ENCODE data around the gene NLK. TPM values are rescaled to one million over a fixed set of nuclear protein-coding genes. Genes with fewer than 3 reads are reported as not detected.
"Not testable (repeated sequence)": the region's sequence is repeated elsewhere in the genome, so short reads cannot be mapped to it uniquely, and the experiment has no call there.

NLK gene
- total RNA-seq, 2 experiments from 2014 or later = 13.1 to 16.1 TPM

GRCh38 chr17:28020515-28020914 lies 22.0 kb upstream of the NLK start:
- H3K4me3 Mint-ChIP-seq = no peak overlapping the region
- ATAC-seq = no peak
- DNase-seq = no peak
- H3K4me1 Mint-ChIP-seq = no peaks in the 10 kb centered on the region
- H3K36me3 Mint-ChIP-seq = no peaks in the 10 kb centered on the region
- no peaks in the 10 kb centered on the region for H3K9me3 Mint-ChIP-seq (ENCODE audit: low read depth)
- no peak overlapping the region for H3K27ac Mint-ChIP-seq
- peaks cover 24% of the 10 kb centered on the region for H3K27me3 Mint-ChIP-seq
- CTCF ChIA-PET = interaction anchor here (1.1 kb wide), 1 partner anchor 231 kb away, joined by 3 read pairs; no protein-coding TSS in a partner anchor

DNA sequence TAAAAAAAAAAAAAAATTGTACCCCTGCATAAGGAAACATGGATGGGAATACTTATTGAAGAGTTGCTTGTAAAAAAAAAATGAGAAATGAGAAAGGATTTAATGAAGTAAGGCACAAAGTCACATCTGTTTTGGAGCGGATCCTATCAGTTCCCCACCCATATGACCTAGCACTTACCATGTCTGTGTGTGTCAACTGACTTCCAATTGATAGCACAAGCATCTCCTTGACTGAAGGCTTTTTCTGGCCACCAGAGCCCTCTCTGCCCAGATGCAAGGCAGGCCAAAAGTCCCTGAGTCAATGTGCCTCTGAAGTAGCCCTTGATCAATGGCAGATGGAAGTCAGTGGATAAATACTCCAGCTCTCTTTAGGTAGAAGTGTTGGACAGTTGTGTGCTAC lies 13.4 kb upstream of the NLK start:
- no peak for DNase-seq
- ATAC-seq = no peak
- no peak overlapping the region for H3K4me3 Mint-ChIP-seq
- H3K36me3 Mint-ChIP-seq = no peaks in the 10 kb centered on the region
- CTCF ChIA-PET = no interaction called here
- H3K27ac Mint-ChIP-seq = no peak overlapping the region
- H3K9me3 Mint-ChIP-seq (ENCODE audit: low read depth) = no peaks in the 10 kb centered on the region
- H3K4me1 Mint-ChIP-seq = peaks cover 2% of the 10 kb centered on the region
- H3K27me3 Mint-ChIP-seq = no peaks in the 10 kb centered on the region

DNA sequence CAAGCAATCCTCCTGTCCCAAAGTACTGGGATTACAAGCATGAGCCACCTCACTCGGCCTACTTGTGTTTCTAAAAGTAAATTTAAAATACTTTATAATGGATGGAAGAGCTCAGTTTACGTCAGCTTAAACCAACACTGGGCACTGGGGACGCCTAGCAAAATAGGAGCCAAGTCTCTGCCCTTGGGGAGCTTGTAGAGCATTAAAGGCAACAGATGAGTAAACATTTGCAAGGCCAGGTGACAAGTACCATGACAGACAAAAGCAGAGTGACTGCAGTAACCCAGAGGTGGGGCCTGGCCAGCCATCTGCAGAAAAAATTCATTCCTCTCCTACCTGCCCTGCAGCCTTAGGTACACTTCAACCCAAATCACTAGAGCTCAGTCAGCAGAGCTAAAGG lies 12.1 kb upstream of the NLK start:
- DNase-seq = no peak
- no peak overlapping the region for H3K4me3 Mint-ChIP-seq
- CTCF ChIA-PET = no interaction called here

GRCh38 chr17:28031174-28031573 lies 11.3 kb upstream of the NLK start:
- Mint-ChIP-seq H3K4me3 (no peak overlapping the region), H3K27ac (no peak overlapping the region), H3K9me3 (ENCODE audit: low read depth) (no peaks in the 10 kb centered on the region), H3K36me3 (no peaks in the 10 kb centered on the region), H3K27me3 (no peaks in the 10 kb centered on the region), H3K4me1 (peaks cover 6% of the 10 kb centered on the region)
- DNase-seq (no peak), ATAC-seq (no peak)
- CTCF ChIA-PET = no interaction called here

More for the DNA sequence above, 12.1 kb upstream of the NLK start:
- Mint-ChIP-seq H3K4me1 (peaks cover 6% of the 10 kb centered on the region), H3K9me3 (ENCODE audit: low read depth) (no peaks in the 10 kb centered on the region), H3K27me3 (no peaks in the 10 kb centered on the region), H3K36me3 (no peaks in the 10 kb centered on the region), H3K27ac (no peak overlapping the region)
- no peak for ATAC-seq

DNA sequence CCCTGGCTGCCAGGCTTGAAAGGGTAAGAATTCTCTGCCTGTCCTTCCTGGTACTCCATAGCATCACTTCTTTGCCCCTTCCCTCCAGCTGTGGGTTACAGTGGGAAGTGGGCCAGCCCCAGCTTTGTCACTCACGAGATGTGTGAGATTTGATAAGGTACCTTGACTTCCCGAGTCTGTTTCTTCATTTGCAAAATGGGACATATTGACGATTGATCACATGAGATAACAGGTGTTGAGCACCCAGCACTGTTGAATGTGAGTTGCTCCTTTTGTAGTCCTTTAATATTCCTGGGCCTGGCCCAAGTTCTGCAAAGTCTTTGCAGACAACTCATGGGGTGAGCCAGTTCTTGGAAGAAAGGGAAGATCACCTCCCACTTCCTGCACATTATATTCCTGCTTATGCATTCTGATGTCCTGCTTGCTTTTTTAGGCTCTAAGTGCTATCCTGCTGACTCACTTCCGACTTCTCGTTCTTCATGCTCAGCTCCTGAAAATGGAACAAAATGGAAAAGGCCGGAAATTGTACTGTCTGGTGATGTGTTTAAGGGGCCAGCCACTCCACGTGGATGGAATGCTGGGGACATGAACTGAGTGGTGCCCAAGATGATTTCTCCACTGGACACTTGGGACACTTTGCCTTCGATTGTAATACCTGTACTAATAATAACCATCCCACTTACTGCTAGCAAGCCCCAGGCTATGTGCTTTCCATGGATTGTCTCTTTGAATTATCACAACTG lies 8.3 kb upstream of the NLK start:
- no peaks in the 10 kb centered on the region for H3K9me3 Mint-ChIP-seq (ENCODE audit: low read depth)
- CTCF ChIA-PET = no interaction called here
- peaks cover 3% of the 10 kb centered on the region for H3K27me3 Mint-ChIP-seq
- no peaks in the 10 kb centered on the region for H3K36me3 Mint-ChIP-seq
- DNase-seq (no peak), ATAC-seq (no peak)
- H3K27ac Mint-ChIP-seq = no peak overlapping the region
- peaks cover 6% of the 10 kb centered on the region for H3K4me1 Mint-ChIP-seq
- no peak overlapping the region for H3K4me3 Mint-ChIP-seq

GRCh38 chr17:28035452-28035851 lies 7.0 kb upstream of the NLK start:
- H3K27ac Mint-ChIP-seq; H3K4me3 Mint-ChIP-seq; H3K36me3 Mint-ChIP-seq; H3K27me3 Mint-ChIP-seq; CTCF ChIA-PET; ATAC-seq; DNase-seq; H3K9me3 Mint-ChIP-seq (ENCODE audit: low read depth): not testable (repeated sequence)
- peaks cover 10% of the 10 kb centered on the region for H3K4me1 Mint-ChIP-seq

- ATAC-seq; H3K9me3 Mint-ChIP-seq (ENCODE audit: low read depth); H3K27ac Mint-ChIP-seq; H3K27me3 Mint-ChIP-seq; H3K4me3 Mint-ChIP-seq; H3K36me3 Mint-ChIP-seq; CTCF ChIA-PET; DNase-seq: not testable (repeated sequence)
- peaks cover 14% of the 10 kb centered on the region for H3K4me1 Mint-ChIP-seq
These were observed 6.6 kb upstream of the NLK start for GRCh38 chr17:28035884-28036283.

- CTCF ChIA-PET = interaction anchor here (0.9 to 1.1 kb wide), 2 partner anchors 30 to 195 kb away, joined by 3 to 4 read pairs; no protein-coding TSS in a partner anchor
These were observed 3.7 kb upstream of the NLK start for GRCh38 chr17:28038802-28039201.

DNA sequence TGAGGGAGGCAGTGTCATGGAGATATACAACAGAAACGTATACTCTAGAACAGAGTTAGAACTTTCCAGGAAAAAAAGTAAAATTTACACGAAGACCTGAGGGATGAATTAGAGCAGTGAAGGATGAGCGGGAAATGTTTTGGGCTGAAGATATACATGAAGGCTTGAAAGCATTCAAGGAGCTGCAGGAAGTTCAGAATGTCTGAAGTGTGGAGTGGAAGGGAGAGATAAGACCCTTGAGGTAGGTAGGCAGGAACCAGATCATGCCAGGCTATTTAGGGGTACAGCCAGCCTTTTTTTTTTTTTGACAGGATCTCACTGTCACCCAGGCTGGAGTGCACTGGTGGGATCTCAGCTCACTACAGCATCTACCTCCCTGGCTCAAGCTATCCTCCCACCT lies 3.2 kb upstream of the NLK start:
- ATAC-seq = no peak
- Mint-ChIP-seq H3K27me3 (peaks cover 4% of the 10 kb centered on the region), H3K9me3 (ENCODE audit: low read depth) (no peaks in the 10 kb centered on the region), H3K36me3 (peaks cover 13% of the 10 kb centered on the region), H3K4me3 (no peak overlapping the region), H3K27ac (no peak overlapping the region), H3K4me1 (peaks cover 33% of the 10 kb centered on the region)
- CTCF ChIA-PET = interaction anchor here (1.1 kb wide), 1 partner anchor 194 kb away, joined by 3 read pairs; no protein-coding TSS in a partner anchor
- DNase-seq = no peak

More at GRCh38 chr17:28038802-28039201, 3.7 kb upstream of the NLK start:
- no peak overlapping the region for H3K4me3 Mint-ChIP-seq
- ATAC-seq (no peak), DNase-seq (no peak)
- H3K27ac Mint-ChIP-seq = no peak overlapping the region
- peaks cover 11% of the 10 kb centered on the region for H3K36me3 Mint-ChIP-seq
- no peaks in the 10 kb centered on the region for H3K9me3 Mint-ChIP-seq (ENCODE audit: low read depth)
- peaks cover 4% of the 10 kb centered on the region for H3K27me3 Mint-ChIP-seq
- peaks cover 33% of the 10 kb centered on the region for H3K4me1 Mint-ChIP-seq

DNA sequence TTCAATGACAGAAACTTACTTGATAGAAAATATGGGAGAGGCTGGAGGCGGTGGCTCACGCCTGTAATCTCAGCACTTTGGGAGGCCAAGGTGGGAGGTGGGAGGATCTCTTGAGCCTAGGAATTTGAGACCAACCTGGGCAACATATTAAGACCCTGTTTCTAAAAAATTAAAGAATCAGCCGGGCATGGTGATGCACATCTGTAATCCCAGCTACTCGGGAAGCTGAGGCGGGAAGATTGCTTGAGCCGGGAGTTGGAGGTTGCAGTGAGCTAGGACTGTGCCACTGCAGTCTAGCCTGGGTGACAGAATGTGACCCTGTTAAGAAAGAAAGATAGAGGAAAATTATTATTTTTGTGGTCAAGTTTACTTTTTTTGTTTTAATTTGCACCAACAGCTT lies 2.1 kb upstream of the NLK start:
- no peaks in the 10 kb centered on the region for H3K9me3 Mint-ChIP-seq (ENCODE audit: low read depth)
- H3K27ac Mint-ChIP-seq = no peak overlapping the region
- H3K4me1 Mint-ChIP-seq = peaks cover 40% of the 10 kb centered on the region
- peaks cover 4% of the 10 kb centered on the region for H3K27me3 Mint-ChIP-seq
- peaks cover 21% of the 10 kb centered on the region for H3K36me3 Mint-ChIP-seq
- DNase-seq = no peak
- CTCF ChIA-PET = interaction anchor here (0.7 kb wide), 2 partner anchors 39 to 82 kb away, joined by 3 to 4 read pairs; no protein-coding TSS in a partner anchor
- H3K4me3 Mint-ChIP-seq = peak overlapping the region; percentile 76
- ATAC-seq = no peak

DNA sequence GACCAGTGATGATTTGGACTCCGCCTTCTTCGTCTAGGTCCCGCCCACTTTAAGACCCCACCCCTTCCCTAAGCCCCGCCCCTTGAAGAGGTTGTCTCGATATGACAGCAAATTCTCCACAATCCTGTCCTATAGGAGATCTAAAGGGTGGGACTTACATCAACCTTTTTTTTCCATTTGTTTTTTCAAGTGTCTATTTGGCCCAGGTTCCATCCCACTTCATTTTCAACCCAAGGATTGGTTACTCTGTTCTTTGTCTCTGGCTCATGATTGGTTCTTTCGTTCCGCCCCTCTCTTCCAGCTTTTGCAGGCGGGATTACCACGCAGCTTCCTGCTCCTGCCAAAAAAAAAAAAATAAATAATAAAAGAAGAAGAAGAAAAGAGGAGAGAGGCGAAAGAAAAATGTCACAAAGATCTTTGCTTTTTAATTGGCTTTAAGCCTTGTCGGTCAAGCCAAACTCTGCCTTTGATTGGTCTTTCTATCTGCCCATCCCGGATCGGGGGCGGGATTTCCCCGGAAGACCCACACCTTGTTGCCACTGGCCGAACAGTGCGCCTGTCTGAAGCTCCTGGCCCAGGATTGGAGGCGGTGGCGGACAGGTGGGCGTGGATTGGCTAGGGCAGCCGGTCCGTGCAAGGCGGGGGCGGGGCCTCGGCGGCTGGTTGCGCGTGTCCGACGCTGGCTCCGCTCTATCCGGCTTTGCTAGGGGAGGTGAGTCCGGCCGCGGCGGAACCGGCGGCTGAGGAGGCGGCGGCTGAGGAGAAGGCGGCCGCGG lies 1.2 kb upstream of the NLK start:
- DNase-seq (peak; percentile 100), ATAC-seq (peak; percentile 97)
- H3K4me3 Mint-ChIP-seq = peak overlapping the region; percentile 76
- H3K36me3 Mint-ChIP-seq = peaks cover 26% of the 10 kb centered on the region
- no peaks in the 10 kb centered on the region for H3K9me3 Mint-ChIP-seq (ENCODE audit: low read depth)
- H3K27ac Mint-ChIP-seq = peak overlapping the region; percentile 69
- peaks cover 48% of the 10 kb centered on the region for H3K4me1 Mint-ChIP-seq
- peaks cover 4% of the 10 kb centered on the region for H3K27me3 Mint-ChIP-seq
- CTCF ChIA-PET = interaction anchor here (0.7 to 1.2 kb wide), 5 partner anchors 38 to 498 kb away, joined by 3 to 4 read pairs (median 3); partner anchors contain the start of gene LYRM9

GRCh38 chr17:28041844-28042656 lies 427 bp upstream of the NLK start:
- CTCF ChIA-PET = interaction anchor here (0.9 to 1.2 kb wide), 2 partner anchors 76 to 148 kb away, joined by 3 to 4 read pairs; partner anchors contain the start of gene LYRM9
- peak overlapping the region; percentile 74 for H3K27ac Mint-ChIP-seq

DNA sequence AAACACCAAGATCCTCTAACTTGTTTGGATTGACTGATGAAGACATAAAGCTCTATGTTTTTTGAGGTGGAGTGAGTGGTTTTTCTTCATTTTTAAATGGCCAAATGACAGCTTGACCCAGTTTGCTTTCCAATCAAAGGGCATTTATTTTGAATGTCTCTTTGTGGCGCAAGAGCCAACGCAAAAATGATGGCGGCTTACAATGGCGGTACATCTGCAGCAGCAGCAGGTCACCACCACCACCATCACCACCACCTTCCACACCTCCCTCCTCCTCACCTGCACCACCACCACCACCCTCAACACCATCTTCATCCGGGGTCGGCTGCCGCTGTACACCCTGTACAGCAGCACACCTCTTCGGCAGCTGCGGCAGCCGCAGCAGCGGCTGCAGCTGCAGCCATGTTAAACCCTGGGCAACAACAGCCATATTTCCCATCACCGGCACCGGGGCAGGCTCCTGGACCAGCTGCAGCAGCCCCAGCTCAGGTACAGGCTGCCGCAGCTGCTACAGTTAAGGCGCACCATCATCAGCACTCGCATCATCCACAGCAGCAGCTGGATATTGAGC lies 329 bp downstream of the NLK start:
- ATAC-seq = no peak

More at GRCh38 chr17:28041844-28042656, 427 bp upstream of the NLK start:
- H3K36me3 Mint-ChIP-seq = peaks cover 29% of the 10 kb centered on the region
- ATAC-seq = peak; percentile 7
- peaks cover 4% of the 10 kb centered on the region for H3K27me3 Mint-ChIP-seq
- H3K4me3 Mint-ChIP-seq = peak overlapping the region; percentile 76
- no peak for DNase-seq
- peaks cover 56% of the 10 kb centered on the region for H3K4me1 Mint-ChIP-seq
- H3K9me3 Mint-ChIP-seq (ENCODE audit: low read depth) = no peaks in the 10 kb centered on the region

More for the DNA sequence above, 329 bp downstream of the NLK start:
- Mint-ChIP-seq H3K36me3 (peaks cover 30% of the 10 kb centered on the region), H3K27ac (peak overlapping the region; percentile 31), H3K9me3 (ENCODE audit: low read depth) (no peaks in the 10 kb centered on the region), H3K27me3 (peaks cover 4% of the 10 kb centered on the region), H3K4me1 (peaks cover 57% of the 10 kb centered on the region), H3K4me3 (peak overlapping the region; percentile 76)
- no peak for DNase-seq
- CTCF ChIA-PET = no interaction called here

Data from activated CD8-positive, alpha-beta memory T cell treated with anti-CD3 and anti-CD28 coated beads, Interleukin-2, amount 10 ng/mL, durations not matched to agents 7 days and 5 days (primary cell).